Panc1 (cell line): ENCODE measurements around the gene HMGN4. TPM values are rescaled to one million over a fixed set of nuclear protein-coding genes. Genes with fewer than 3 reads are reported as not detected.

Source experiments
- ATAC-seq: fragments of 200-7000 bp; cut with Tn5 transposase; 2 replicates; pipeline ENCODE4 v1.9.1; 2020; ENCODE audit warnings: mild to moderate bottlenecking, moderate library complexity
- Bru-seq: library from RNA; stranded (reverse); fragments of 400-500 nt; gene quantifications from one replicate; lab custom pipeline; 2021; lab: Mats Ljungman, UMichigan
- BruChase-seq, 2 experiments: library from RNA; stranded (reverse); fragments of 400-500 nt; gene quantifications; one replicate each; lab custom pipeline; 2021; lab: Mats Ljungman, UMichigan
- BruUV-seq: library from RNA; stranded (reverse); fragments of 400-500 nt; replicated peaks from 2 replicates; lab custom pipeline; 2021; lab: Mats Ljungman, UMichigan
- CTCF ChIA-PET: fragments of 300-600 bp; sonication (Branson Sonifier 250); formaldehyde crosslinking; loops from one replicate; lab custom pipeline; 2022; ENCODE audit warnings: antibody characterized with exemption; lab: Charles Lee
- POLR2A ChIA-PET: fragments of 300-600 bp; sonication (Branson Sonifier 250); formaldehyde crosslinking; loops from one replicate; lab custom pipeline; 2022; ENCODE audit warnings: antibody characterized with exemption; lab: Charles Lee
- DNase-seq: peaks from one replicate; pipeline ENCODE4 v3.0.0-alpha.2; 2010; ENCODE audit warnings: low read depth, low spot score
- H3K27ac ChIP-seq: 2 replicates; pipeline ENCODE4 v1.5.1; 2011; ENCODE audit warnings: mild to moderate bottlenecking, low read length, inconsistent platforms
- H3K27me3 ChIP-seq: fragments of 200-500 bp; sonication (Bioruptor generic); 2 replicates; pipeline ENCODE4 v1.6.0; 2014; ENCODE audit warnings: low read length, inconsistent platforms; ENCODE audit not compliant: control insufficient read depth, insufficient read depth
- H3K36me3 ChIP-seq: fragments of 200-500 bp; sonication (Bioruptor generic); 2 replicates; pipeline ENCODE4 v1.5.1; 2014; ENCODE audit warnings: inconsistent platforms, mild to moderate bottlenecking, low read length, moderate library complexity; ENCODE audit not compliant: control insufficient read depth, insufficient read depth
- H3K4me1 ChIP-seq: 2 replicates; pipeline ENCODE4 v1.5.1; 2011; ENCODE audit warnings: inconsistent platforms, mild to moderate bottlenecking, low read length, moderate library complexity; ENCODE audit not compliant: control insufficient read depth, insufficient read depth
- H3K4me3 ChIP-seq, 2 experiments: 2 replicates each; pipeline ENCODE4 v1.5.1; 2011 to 2012; ENCODE audit warnings: low read depth in 2 of 2, low read length in 2 of 2, mild to moderate bottlenecking in 2 of 2, inconsistent platforms in 1 of 2, moderate library complexity in 1 of 2
- H3K9me3 ChIP-seq: fragments of 200-500 bp; sonication (Bioruptor generic); 2 replicates; pipeline ENCODE4 v1.5.1; 2014; ENCODE audit warnings: low read depth, mild to moderate bottlenecking, inconsistent platforms, low read length, moderate library complexity; ENCODE audit not compliant: control insufficient read depth, insufficient read depth
- POLR2AphosphoS5 ChIP-seq: IDR thresholded peaks from 2 replicates; pipeline ENCODE4 v1.6.1; 2012; ENCODE audit warnings: mild to moderate bottlenecking, low read depth, low read length, moderate library complexity
- SIN3A ChIP-seq: IDR thresholded peaks from 2 replicates; pipeline ENCODE4 v1.6.1; 2012; ENCODE audit warnings: low read depth, mild to moderate bottlenecking, low read length, moderate library complexity, borderline replicate concordance; ENCODE audit not compliant: insufficient read depth
- TCF7L2 ChIP-seq: IDR thresholded peaks from 2 replicates; pipeline ENCODE4 v1.6.1; 2011; ENCODE audit warnings: mild to moderate bottlenecking, low read depth, low read length, inconsistent platforms
- in situ Hi-C: cut with HindIII; loops from 2 replicates; pipeline ENCODE4 v1.10.0; 2016; ENCODE audit warnings: low sequenced_read_pairs, low pct_unique_long_range_greater_than_20kb
- intact Hi-C: fragments of 100-400 bp; cut with micrococcal nuclease; formaldehyde crosslinking; loops from one replicate; pipeline ENCODE4 v1.10.0; 2022; ENCODE audit not compliant: unreplicated experiment
- long read RNA-seq: library from polyadenylated mRNA; unstranded; transcript quantifications from one replicate; pipeline ENCODE4 v2.0.0, GENCODE V29; 2021; ENCODE audit not compliant: unreplicated experiment
- polyA plus RNA-seq: library from polyadenylated mRNA; unstranded; fragments of >200 nt; gene quantifications from one replicate; pipeline ENCODE4 v1.2.1, GENCODE V29; 2012; ENCODE audit warnings: missing spikeins; ENCODE audit not compliant: insufficient read length
- total RNA-seq: library from RNA; stranded (reverse); gene quantifications from one replicate; pipeline ENCODE4 v1.2.1, GENCODE V29; 2021; ENCODE audit not compliant: unreplicated experiment
- TF ChIP-seq, protein P1 (sequence below): fragments of 450-650 bp; IDR thresholded peaks from 2 replicates; pipeline ENCODE4 v1.5.1; 2017; ENCODE audit warnings: mild to moderate bottlenecking
- TF ChIP-seq, protein P2 (sequence below), 2 experiments: IDR thresholded peaks; 2 replicates each; pipeline ENCODE4 v1.6.1; 2011 to 2012; ENCODE audit warnings: low read depth in 2 of 2, control low read depth in 1 of 2, low read length in 1 of 2, mild to moderate bottlenecking in 1 of 2, moderate library complexity in 1 of 2; ENCODE audit not compliant: insufficient read depth in 1 of 2

Gene HMGN4
- total RNA-seq (60.5 TPM), Bru-seq, nascent RNA (percentile 87 among the genes with signal in this experiment), BruChase-seq, experiment 1, labeled RNA remaining after a 2-hour chase (percentile 89 among the genes with signal in this experiment), BruChase-seq, experiment 2, labeled RNA remaining after a 6-hour chase (percentile 96 among the genes with signal in this experiment)
- 67.7 TPM for polyA plus RNA-seq
- long read RNA-seq, transcript HMGN4-201 (2 exons, 1,225 nt): major isoform, 65 of 84 reads
- long read RNA-seq, partial matches to known transcripts: 0 of 84 reads
- long read RNA-seq, other reads (novel, unspliced or antisense): 19 of 84 reads

DNA sequence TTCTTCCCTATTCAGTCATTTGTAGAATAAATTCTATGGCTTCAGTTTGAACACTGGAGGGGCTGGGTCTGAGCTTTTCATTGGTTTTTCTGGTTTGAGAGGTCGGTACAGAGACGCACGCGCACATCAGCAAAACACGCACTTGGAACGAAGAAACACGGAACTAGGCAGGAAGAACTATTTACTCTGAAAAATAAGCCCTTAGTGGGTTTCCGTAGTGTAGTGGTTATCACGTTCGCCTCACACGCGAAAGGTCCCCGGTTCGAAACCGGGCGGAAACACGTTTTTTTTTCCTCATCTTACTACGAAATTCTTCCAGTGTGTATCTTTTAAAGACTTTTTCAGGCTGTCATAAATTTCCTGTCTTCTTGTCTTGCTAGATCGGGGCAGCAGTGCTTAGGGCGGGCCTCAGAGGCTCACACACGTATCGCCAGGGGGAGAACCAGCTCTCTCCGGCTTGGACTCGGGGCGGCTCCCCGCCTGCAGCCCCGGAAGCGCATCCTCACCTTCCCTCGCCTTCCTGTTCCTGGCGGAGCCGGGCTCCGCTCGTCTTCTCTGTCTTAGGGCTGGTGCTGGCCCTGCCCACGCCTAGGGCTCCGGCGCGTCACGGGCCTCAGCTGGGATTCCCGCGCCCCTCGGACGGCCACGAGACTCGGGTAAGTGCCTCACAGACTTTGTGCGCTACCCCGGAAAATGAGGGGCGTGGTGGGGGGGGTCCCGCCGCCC is at the start of gene HMGN4:
TSS of gene HMGN4 (plus strand) at position 521 of the 726 bp plus-strand sequence. CDS start 6,841 bp downstream, outside the sequence.
- BruUV-seq: no TSS peak
- DNase-seq: peak; percentile 92

DNA sequence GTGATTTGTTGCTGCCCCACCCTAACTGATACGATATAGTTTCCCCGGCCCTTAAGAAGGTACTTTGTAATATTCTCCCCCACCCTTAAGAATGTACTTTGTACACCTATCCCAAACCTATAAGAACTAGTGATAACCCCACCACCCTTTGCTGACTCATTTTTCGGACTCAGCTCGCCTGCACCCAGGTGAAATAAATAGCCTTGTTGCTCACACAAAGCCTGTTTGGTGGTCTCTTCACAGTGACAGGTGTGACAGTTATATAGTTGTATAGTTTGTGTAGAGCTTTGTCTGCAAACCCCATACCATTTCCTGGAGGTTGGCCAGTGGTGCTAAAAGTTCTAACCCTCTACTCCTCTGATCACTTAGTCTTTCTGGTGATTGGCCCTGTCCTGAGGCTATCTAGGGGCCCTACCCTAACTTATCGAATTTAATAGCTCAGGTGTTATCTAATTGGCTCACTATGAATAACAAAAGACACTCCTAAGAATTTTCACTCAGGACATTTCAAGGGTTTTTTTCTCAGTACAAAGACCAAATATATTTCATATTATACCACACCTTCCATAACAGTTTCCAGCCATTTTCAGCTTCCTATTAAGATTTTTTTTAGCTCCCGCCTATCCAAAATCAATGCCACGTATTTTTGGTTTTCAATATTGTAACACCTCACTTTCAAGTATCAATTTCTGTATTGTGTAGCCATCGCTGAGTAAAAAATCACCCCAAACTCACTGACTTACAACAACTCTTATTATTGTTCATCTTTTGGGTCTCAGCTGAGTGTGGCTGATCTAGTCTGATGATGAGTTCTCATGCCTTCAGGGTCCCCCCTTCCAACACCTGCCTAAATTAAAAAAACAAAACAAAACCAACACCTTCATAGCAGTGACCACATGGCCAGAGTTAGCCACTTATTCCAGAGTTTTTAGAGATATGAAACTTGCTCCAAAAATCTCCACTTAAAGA is 47.9 kb upstream of the HMGN4 start:
- ChIA-PET CTCF (no interaction called here), POLR2A (interaction anchor here (0.6 kb wide), 1 partner anchor 176 kb away, joined by 13 read pairs; no protein-coding TSS in a partner anchor)
- Histone ChIP-seq H3K36me3 (no peaks in the 10 kb centered on the region), H3K9me3 (no peaks in the 10 kb centered on the region), H3K27ac (no peak overlapping the region), H3K27me3 (no peaks in the 10 kb centered on the region), H3K4me3 (no peak overlapping the region), H3K4me1 (no peaks in the 10 kb centered on the region)
- BruUV-seq: no TSS peak
- ATAC-seq: no peak
- TF ChIP-seq TCF7L2 (no peak), POLR2AphosphoS5 (no peak), SIN3A (no peak)
- TF ChIP-seq, protein P1, sequence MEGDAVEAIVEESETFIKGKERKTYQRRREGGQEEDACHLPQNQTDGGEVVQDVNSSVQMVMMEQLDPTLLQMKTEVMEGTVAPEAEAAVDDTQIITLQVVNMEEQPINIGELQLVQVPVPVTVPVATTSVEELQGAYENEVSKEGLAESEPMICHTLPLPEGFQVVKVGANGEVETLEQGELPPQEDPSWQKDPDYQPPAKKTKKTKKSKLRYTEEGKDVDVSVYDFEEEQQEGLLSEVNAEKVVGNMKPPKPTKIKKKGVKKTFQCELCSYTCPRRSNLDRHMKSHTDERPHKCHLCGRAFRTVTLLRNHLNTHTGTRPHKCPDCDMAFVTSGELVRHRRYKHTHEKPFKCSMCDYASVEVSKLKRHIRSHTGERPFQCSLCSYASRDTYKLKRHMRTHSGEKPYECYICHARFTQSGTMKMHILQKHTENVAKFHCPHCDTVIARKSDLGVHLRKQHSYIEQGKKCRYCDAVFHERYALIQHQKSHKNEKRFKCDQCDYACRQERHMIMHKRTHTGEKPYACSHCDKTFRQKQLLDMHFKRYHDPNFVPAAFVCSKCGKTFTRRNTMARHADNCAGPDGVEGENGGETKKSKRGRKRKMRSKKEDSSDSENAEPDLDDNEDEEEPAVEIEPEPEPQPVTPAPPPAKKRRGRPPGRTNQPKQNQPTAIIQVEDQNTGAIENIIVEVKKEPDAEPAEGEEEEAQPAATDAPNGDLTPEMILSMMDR: no peak
- TF ChIP-seq, protein P2, sequence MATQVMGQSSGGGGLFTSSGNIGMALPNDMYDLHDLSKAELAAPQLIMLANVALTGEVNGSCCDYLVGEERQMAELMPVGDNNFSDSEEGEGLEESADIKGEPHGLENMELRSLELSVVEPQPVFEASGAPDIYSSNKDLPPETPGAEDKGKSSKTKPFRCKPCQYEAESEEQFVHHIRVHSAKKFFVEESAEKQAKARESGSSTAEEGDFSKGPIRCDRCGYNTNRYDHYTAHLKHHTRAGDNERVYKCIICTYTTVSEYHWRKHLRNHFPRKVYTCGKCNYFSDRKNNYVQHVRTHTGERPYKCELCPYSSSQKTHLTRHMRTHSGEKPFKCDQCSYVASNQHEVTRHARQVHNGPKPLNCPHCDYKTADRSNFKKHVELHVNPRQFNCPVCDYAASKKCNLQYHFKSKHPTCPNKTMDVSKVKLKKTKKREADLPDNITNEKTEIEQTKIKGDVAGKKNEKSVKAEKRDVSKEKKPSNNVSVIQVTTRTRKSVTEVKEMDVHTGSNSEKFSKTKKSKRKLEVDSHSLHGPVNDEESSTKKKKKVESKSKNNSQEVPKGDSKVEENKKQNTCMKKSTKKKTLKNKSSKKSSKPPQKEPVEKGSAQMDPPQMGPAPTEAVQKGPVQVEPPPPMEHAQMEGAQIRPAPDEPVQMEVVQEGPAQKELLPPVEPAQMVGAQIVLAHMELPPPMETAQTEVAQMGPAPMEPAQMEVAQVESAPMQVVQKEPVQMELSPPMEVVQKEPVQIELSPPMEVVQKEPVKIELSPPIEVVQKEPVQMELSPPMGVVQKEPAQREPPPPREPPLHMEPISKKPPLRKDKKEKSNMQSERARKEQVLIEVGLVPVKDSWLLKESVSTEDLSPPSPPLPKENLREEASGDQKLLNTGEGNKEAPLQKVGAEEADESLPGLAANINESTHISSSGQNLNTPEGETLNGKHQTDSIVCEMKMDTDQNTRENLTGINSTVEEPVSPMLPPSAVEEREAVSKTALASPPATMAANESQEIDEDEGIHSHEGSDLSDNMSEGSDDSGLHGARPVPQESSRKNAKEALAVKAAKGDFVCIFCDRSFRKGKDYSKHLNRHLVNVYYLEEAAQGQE (IDR thresholded peaks at IDR 0.05; ENCODE audit: insufficient read depth in 1 of 2, low read depth in 2 of 2, low read length in 1 of 2): no peak
- no peak for DNase-seq
- in situ Hi-C loops (no loop called here), intact Hi-C loops (no loop called here)

More for the DNA sequence above, at the start of gene HMGN4:
- H3K9me3 ChIP-seq: no peaks in the 10 kb centered on the region
- POLR2A ChIA-PET: interaction anchor here (0.6 to 1.0 kb wide), 3 partner anchors 210 to 606 kb away, joined by 3 read pairs; no protein-coding TSS in a partner anchor
- peaks cover 2% of the 10 kb centered on the region; the same call in 1 of the 2 replicates for H3K36me3 ChIP-seq
- CTCF ChIA-PET: interaction anchor here (0.5 kb wide), 1 partner anchor 207 kb away, joined by 9 read pairs; no protein-coding TSS in a partner anchor
- intact Hi-C loops (loop anchor here (5.0 kb wide), 1 partner anchor 196 kb away; no protein-coding TSS in a partner anchor), in situ Hi-C loops (no loop called here)
- peak within 1 kb of the TSS; percentile 79 to 82 for H3K4me3 ChIP-seq
- H3K4me1 ChIP-seq: peaks cover 27% of the 10 kb centered on the region
- no peak; the same call in none of the 2 replicates for TF ChIP-seq POLR2AphosphoS5
- TF ChIP-seq SIN3A: 0 out of 2 replicates have a peak, but pooled peaks have one; percentile 34
- TF ChIP-seq, protein P2 (IDR thresholded peaks at IDR 0.05; ENCODE audit: insufficient read depth in 1 of 2, low read depth in 2 of 2, low read length in 1 of 2): no peak
- peak; percentile 84 for ATAC-seq
- no peaks in the 10 kb centered on the region for H3K27me3 ChIP-seq
- H3K27ac ChIP-seq: peak within 1 kb of the TSS; percentile 96
